H9 (cell line): ENCODE measurements around the gene LAMA5. TPM values are rescaled to one million over a fixed set of nuclear protein-coding genes. Genes with fewer than 3 reads are reported as not detected.

Source experiments
- DNase-seq: peaks from one replicate; pipeline ENCODE4 v3.0.0-alpha.2; 2017
- H2AFZ ChIP-seq: one replicate; pipeline ENCODE4 v1.6.1; 2013; ENCODE audit warnings: mild to moderate bottlenecking, low read length, control low read depth, moderate library complexity
- H2AK5ac ChIP-seq: 2 replicates; pipeline ENCODE4 v1.6.1; 2013; ENCODE audit warnings: low read length, control low read depth, mixed read lengths; ENCODE audit not compliant: insufficient read length
- H2BK120ac ChIP-seq: one replicate; pipeline ENCODE4 v1.6.1; 2013; ENCODE audit warnings: low read depth, mild to moderate bottlenecking, low read length, control low read depth, inconsistent platforms; ENCODE audit not compliant: poor library complexity, severe bottlenecking
- H2BK12ac ChIP-seq: 2 replicates; pipeline ENCODE4 v1.6.1; 2013; ENCODE audit warnings: low read length, control low read depth, mixed read lengths, low read depth; ENCODE audit not compliant: insufficient read length
- H2BK15ac ChIP-seq: 2 replicates; pipeline ENCODE4 v1.6.1; 2013; ENCODE audit warnings: low read depth, low read length, control low read depth
- H2BK20ac ChIP-seq: one replicate; pipeline ENCODE4 v1.6.1; 2013; ENCODE audit warnings: low read depth, mild to moderate bottlenecking, low read length, control low read depth, inconsistent platforms; ENCODE audit not compliant: poor library complexity, severe bottlenecking
- H2BK5ac ChIP-seq: 2 replicates; pipeline ENCODE4 v1.6.1; 2013; ENCODE audit warnings: low read length, control low read depth, mixed read lengths; ENCODE audit not compliant: insufficient read length
- H3K14ac ChIP-seq: 2 replicates; pipeline ENCODE4 v1.6.1; 2013; ENCODE audit warnings: low read length, control low read depth; ENCODE audit not compliant: insufficient read depth
- H3K18ac ChIP-seq: 2 replicates; pipeline ENCODE4 v1.6.1; 2013; ENCODE audit warnings: low read depth, mild to moderate bottlenecking, mixed read lengths, low read length, control low read depth; ENCODE audit not compliant: insufficient read length
- H3K23ac ChIP-seq: 2 replicates; pipeline ENCODE4 v1.6.1; 2013; ENCODE audit warnings: low read length, control low read depth, mixed read lengths, low read depth; ENCODE audit not compliant: insufficient read length
- H3K23me2 ChIP-seq: 2 replicates; pipeline ENCODE4 v1.6.1; 2013; ENCODE audit warnings: low read depth, mild to moderate bottlenecking, mixed read lengths, low read length, control low read depth; ENCODE audit not compliant: insufficient read length, poor library complexity, severe bottlenecking
- H3K27ac ChIP-seq: 2 replicates; pipeline ENCODE4 v1.5.1; 2013; ENCODE audit warnings: low read length, control low read depth, mixed read lengths, low read depth; ENCODE audit not compliant: insufficient read length
- H3K27me3 ChIP-seq: 2 replicates; pipeline ENCODE4 v1.6.1; 2013; ENCODE audit warnings: low read length, control low read depth, inconsistent platforms; ENCODE audit not compliant: insufficient read depth
- H3K4ac ChIP-seq: 2 replicates; pipeline ENCODE4 v1.6.1; 2013; ENCODE audit warnings: low read depth, mild to moderate bottlenecking, control low read depth, inconsistent platforms, low read length, moderate library complexity
- H3K4me1 ChIP-seq: 2 replicates; pipeline ENCODE4 v1.6.1; 2013; ENCODE audit warnings: low read length, control low read depth, inconsistent platforms; ENCODE audit not compliant: insufficient read depth
- H3K4me2 ChIP-seq: 2 replicates; pipeline ENCODE4 v1.6.1; 2013; ENCODE audit warnings: low read length, control low read depth, mixed read lengths; ENCODE audit not compliant: insufficient read length, insufficient read depth
- H3K56ac ChIP-seq: 2 replicates; pipeline ENCODE4 v1.6.1; 2013; ENCODE audit warnings: low read depth, mild to moderate bottlenecking, mixed read lengths, low read length, control low read depth; ENCODE audit not compliant: insufficient read length
- H3K79me1 ChIP-seq: 2 replicates; pipeline ENCODE4 v1.6.1; 2013; ENCODE audit warnings: low read depth, mild to moderate bottlenecking, moderate library complexity, low read length, control low read depth, inconsistent platforms; ENCODE audit not compliant: insufficient read depth, poor library complexity, severe bottlenecking
- H3K79me2 ChIP-seq: 2 replicates; pipeline ENCODE4 v1.6.1; 2013; ENCODE audit warnings: low read length, control low read depth, inconsistent platforms; ENCODE audit not compliant: insufficient read depth
- H3K9ac ChIP-seq: 2 replicates; pipeline ENCODE4 v1.6.1; 2013; ENCODE audit warnings: low read length, control low read depth, mixed read lengths; ENCODE audit not compliant: insufficient read length; ENCODE audit errors: extremely low read depth
- H3K9me3 ChIP-seq: one replicate; pipeline ENCODE4 v1.6.1; 2013; ENCODE audit warnings: low read depth, low read length, inconsistent platforms; ENCODE audit not compliant: control insufficient read depth
- H3T11ph ChIP-seq: one replicate; pipeline ENCODE4 v1.6.1; 2013; ENCODE audit warnings: mild to moderate bottlenecking, low read length, control low read depth, inconsistent platforms
- H4K20me1 ChIP-seq: one replicate; pipeline ENCODE4 v1.6.1; 2013; ENCODE audit not compliant: control insufficient read depth, insufficient read length, insufficient read depth
- H4K5ac ChIP-seq: 2 replicates; pipeline ENCODE4 v1.6.1; 2013; ENCODE audit warnings: low read depth, mild to moderate bottlenecking, mixed read lengths, low read length, control low read depth; ENCODE audit not compliant: insufficient read length
- H4K8ac ChIP-seq: replicated peaks from 2 replicates; pipeline ENCODE4 v1.6.1; 2013; ENCODE audit warnings: low read length, control low read depth, mixed read lengths, low read depth; ENCODE audit not compliant: insufficient read length
- H4K91ac ChIP-seq: 2 replicates; pipeline ENCODE4 v1.6.1; 2013; ENCODE audit warnings: low read depth, mild to moderate bottlenecking, moderate library complexity, mixed read lengths, low read length, control low read depth; ENCODE audit not compliant: insufficient read length
- H3K27ac Mint-ChIP-seq, 3 experiments: 2 replicates in 2 of 3; 3 replicates in 1 of 3; pipeline ENCODE4 v1.8.0; 2020 to 2021; ENCODE audit warnings: mixed read lengths in 3 of 3, mild to moderate bottlenecking in 1 of 3, moderate library complexity in 1 of 3
- H3K27me3 Mint-ChIP-seq: 2 replicates; pipeline ENCODE4 v1.8.0; 2021; ENCODE audit warnings: low read depth, mild to moderate bottlenecking, moderate library complexity, mixed read lengths
- H3K36me3 Mint-ChIP-seq, 3 experiments: 2 replicates in 2 of 3; 3 replicates in 1 of 3; pipeline ENCODE4 v1.8.0; 2020 to 2021; ENCODE audit warnings: low read depth in 3 of 3, mixed read lengths in 3 of 3; ENCODE audit not compliant: insufficient read depth in 1 of 3
- H3K4me1 Mint-ChIP-seq, 2 experiments: 2 replicates each; pipeline ENCODE4 v1.8.0; 2020; ENCODE audit warnings: mixed read lengths in 2 of 2
- H3K4me3 Mint-ChIP-seq, 2 experiments: 2 replicates in 1 of 2; 3 replicates in 1 of 2; pipeline ENCODE4 v1.8.0; 2020 to 2021; ENCODE audit warnings: mild to moderate bottlenecking in 2 of 2, mixed read lengths in 2 of 2, moderate library complexity in 1 of 2
- H3K9me3 Mint-ChIP-seq, 2 experiments: 2 replicates in 1 of 2; 3 replicates in 1 of 2; pipeline ENCODE4 v1.8.0; 2020; ENCODE audit warnings: mild to moderate bottlenecking in 2 of 2, mixed read lengths in 2 of 2, moderate library complexity in 1 of 2
- CTCF ChIP-seq: fragments of 200-600 bp; sonication (generic); conservative IDR thresholded peaks from 3 replicates; pipeline ENCODE4 v1.8.0; 2021; ENCODE audit warnings: antibody characterized with exemption, mild to moderate bottlenecking
- WGBS: extraction: QIAGEN DNeasy Blood & Tissue Kit; methylation state at CpG from one replicate; pipeline ENCODE4 v1.1.7; 2013; ENCODE audit warnings: missing lambda C conversion rate, low lambda C conversion rate, mixed read lengths; ENCODE audit not compliant: insufficient read length; ENCODE audit errors: extremely low coverage; 5-methylcytosine and 5-hydroxymethylcytosine counted together
- total RNA-seq: library from RNA; stranded (reverse); gene quantifications from 2 replicates; pipeline ENCODE4 v1.2.1, GENCODE V29; 2021

The LAMA5 gene
- total RNA-seq, 1 experiment from 2014 or later, result 200 TPM

- Histone ChIP-seq H3K79me2 (no peaks in the 10 kb centered on the region), H4K5ac (no peak overlapping the region), H4K20me1 (no peaks in the 10 kb centered on the region), H3K18ac (no peak overlapping the region), H2AFZ (no peak overlapping the region), H3K9ac (no peak overlapping the region), H3K4me1 (no peaks in the 10 kb centered on the region), H3K4me2 (no peak overlapping the region), H3K79me1 (no peaks in the 10 kb centered on the region), H2BK20ac (no peak overlapping the region), H3K4ac (no peak overlapping the region), H3K56ac (no peak overlapping the region), H3K9me3 (no peaks in the 10 kb centered on the region), H4K8ac (no peak overlapping the region), H3K23me2 (no peaks in the 10 kb centered on the region), H4K91ac (no peak overlapping the region), H3K27me3 (no peaks in the 10 kb centered on the region), H2BK15ac (no peak overlapping the region), H3K23ac (no peak overlapping the region), H2AK5ac (no peak overlapping the region), H3K27ac (no peak overlapping the region), H3K14ac (no peak overlapping the region), H2BK120ac (no peak overlapping the region), H2BK12ac (no peak overlapping the region), H2BK5ac (no peak overlapping the region), H3T11ph (no peak overlapping the region)
- no peak for DNase-seq
- Mint-ChIP-seq H3K9me3 (no peaks in the 10 kb centered on the region; a peak in 1 of 5 replicates), H3K4me3 (no peak overlapping the region), H3K36me3 (peaks cover 11 to 49% (median 38%) of the 10 kb centered on the region in 3 experiments; a peak in 6 of 7 replicates), H3K4me1 (no peaks in the 10 kb centered on the region), H3K27ac (no peak overlapping the region), H3K27me3 (no peaks in the 10 kb centered on the region)
- WGBS, result no CpG with 5 or more reads among the region's 23 CpGs
- no peak for TF ChIP-seq CTCF
Measured at GRCh38 chr20:62285722-62286121, 81.4 kb downstream of the LAMA5 start.
